ENCODE results near the gene TMC1.

The TMC1 gene

DNA sequence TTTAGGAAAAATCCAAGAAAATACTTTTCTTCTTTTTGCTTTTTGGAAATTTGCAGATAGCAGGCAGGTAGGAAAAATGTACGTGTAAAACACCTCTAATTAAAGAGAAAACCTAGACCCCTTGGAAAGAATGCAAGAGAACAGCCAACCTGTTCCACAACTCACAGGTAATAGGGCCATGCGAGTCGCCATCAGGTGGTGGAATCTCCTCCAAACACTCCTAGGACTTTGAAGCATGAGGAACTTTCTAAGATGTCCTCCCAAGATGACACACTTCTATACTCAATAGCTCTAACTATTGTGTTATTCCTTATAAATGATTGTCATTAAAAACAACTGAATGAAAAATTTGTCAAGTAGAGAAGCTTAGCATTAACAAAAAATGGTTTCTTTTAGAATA, 174.0 kb downstream of the TMC1 start:
- H3K4me1 ChIP-seq: no peaks in the 10 kb centered on the region
- intact Hi-C loops (cut with DNase I; ENCODE audit: low total_unique reads): no loop called here
- DNase-seq: no peak

DNA sequence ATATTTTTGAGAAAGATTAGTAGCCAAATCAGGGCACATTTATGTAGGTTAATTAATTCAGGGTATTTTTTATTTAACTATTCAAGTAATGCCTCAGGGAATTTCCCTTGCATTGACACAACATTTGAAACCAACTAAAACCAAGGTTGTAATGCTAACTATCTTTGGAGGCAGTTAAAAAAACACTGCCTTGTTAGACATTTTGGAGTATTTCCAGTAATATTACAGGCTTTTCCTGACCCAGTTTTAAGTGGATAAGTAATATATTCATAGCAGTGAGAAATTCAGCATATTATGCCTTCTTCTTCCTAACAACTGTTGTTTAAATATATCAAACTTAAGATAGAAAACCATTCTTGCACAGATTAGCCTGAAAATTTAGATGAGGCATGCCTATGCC, 175.1 kb downstream of the TMC1 start:
- H3K27me3 ChIP-seq: no peaks in the 10 kb centered on the region
- no peak overlapping the region for H3K27ac ChIP-seq
- H3K9me3 ChIP-seq: no peaks in the 10 kb centered on the region
- DNase-seq: no peak
- no peaks in the 10 kb centered on the region for H3K4me1 ChIP-seq
- H3K4me3 ChIP-seq: no peak overlapping the region
- intact Hi-C loops (cut with DNase I; ENCODE audit: low total_unique reads): no loop called here
- no peaks in the 10 kb centered on the region for H3K36me3 ChIP-seq
- TF ChIP-seq, protein P1, sequence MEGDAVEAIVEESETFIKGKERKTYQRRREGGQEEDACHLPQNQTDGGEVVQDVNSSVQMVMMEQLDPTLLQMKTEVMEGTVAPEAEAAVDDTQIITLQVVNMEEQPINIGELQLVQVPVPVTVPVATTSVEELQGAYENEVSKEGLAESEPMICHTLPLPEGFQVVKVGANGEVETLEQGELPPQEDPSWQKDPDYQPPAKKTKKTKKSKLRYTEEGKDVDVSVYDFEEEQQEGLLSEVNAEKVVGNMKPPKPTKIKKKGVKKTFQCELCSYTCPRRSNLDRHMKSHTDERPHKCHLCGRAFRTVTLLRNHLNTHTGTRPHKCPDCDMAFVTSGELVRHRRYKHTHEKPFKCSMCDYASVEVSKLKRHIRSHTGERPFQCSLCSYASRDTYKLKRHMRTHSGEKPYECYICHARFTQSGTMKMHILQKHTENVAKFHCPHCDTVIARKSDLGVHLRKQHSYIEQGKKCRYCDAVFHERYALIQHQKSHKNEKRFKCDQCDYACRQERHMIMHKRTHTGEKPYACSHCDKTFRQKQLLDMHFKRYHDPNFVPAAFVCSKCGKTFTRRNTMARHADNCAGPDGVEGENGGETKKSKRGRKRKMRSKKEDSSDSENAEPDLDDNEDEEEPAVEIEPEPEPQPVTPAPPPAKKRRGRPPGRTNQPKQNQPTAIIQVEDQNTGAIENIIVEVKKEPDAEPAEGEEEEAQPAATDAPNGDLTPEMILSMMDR (IDR thresholded peaks at IDR 0.05): no peak

More for the DNA sequence above, 174.0 kb downstream of the TMC1 start:
- TF ChIP-seq, protein P1 (IDR thresholded peaks at IDR 0.05): no peak
- H3K27ac ChIP-seq: no peak overlapping the region
- no peaks in the 10 kb centered on the region for H3K36me3 ChIP-seq
- no peaks in the 10 kb centered on the region for H3K27me3 ChIP-seq
- no peaks in the 10 kb centered on the region for H3K9me3 ChIP-seq
- H3K4me3 ChIP-seq: no peak overlapping the region

DNA sequence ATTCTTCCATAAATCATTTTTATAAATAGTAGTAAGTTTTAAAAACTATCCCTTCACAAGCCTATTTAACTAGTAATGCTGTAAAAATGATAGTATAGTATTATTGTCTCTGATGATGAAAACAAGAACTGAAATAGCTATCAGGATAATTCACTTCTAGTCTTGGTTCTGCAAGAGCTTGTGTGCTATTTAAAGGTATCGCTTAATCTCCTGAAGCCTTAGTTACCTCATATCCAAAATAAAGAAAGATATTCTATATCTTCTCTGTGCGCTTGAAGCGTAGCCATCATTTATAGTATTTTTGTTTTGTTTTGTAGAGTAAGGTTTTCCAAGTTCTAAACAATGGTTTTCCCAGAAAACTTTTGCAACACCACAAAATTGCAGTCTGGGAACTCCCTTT, 180.1 kb downstream of the TMC1 start:
- TF ChIP-seq, protein P1 (IDR thresholded peaks at IDR 0.05): no peak
- Histone ChIP-seq H3K9me3 (no peaks in the 10 kb centered on the region), H3K27ac (no peak overlapping the region), H3K4me3 (no peak overlapping the region), H3K4me1 (no peaks in the 10 kb centered on the region), H3K27me3 (no peaks in the 10 kb centered on the region), H3K36me3 (no peaks in the 10 kb centered on the region)
- DNase-seq: no peak
- intact Hi-C loops (cut with DNase I; ENCODE audit: low total_unique reads): no loop called here

DNA sequence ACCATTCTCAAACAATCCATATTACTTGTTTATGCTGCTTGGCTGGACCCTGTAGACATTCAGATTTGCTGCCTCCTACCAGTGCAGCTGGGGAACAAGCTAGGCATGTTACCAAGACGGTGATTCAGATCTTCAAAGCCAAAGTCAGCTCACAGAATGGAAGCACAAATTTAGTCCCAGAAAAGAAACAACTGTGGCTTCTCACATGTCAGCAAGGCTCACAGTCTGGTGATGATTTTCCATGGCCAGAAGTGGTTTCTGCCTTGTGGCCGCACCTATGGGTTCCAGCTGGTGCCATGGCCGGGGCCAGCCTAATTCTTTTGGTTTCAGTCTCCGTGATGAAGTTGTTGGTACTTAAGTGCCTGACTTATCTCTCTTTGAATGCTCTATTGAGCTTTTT, 182.2 kb downstream of the TMC1 start:
- no peaks in the 10 kb centered on the region for H3K9me3 ChIP-seq
- intact Hi-C loops (cut with DNase I; ENCODE audit: low total_unique reads): no loop called here
- H3K36me3 ChIP-seq: no peaks in the 10 kb centered on the region
- H3K27ac ChIP-seq: no peak overlapping the region
- H3K4me1 ChIP-seq: no peaks in the 10 kb centered on the region
- TF ChIP-seq, protein P1 (IDR thresholded peaks at IDR 0.05): no peak
- no peaks in the 10 kb centered on the region for H3K27me3 ChIP-seq
- no peak for DNase-seq
- no peak overlapping the region for H3K4me3 ChIP-seq

DNA sequence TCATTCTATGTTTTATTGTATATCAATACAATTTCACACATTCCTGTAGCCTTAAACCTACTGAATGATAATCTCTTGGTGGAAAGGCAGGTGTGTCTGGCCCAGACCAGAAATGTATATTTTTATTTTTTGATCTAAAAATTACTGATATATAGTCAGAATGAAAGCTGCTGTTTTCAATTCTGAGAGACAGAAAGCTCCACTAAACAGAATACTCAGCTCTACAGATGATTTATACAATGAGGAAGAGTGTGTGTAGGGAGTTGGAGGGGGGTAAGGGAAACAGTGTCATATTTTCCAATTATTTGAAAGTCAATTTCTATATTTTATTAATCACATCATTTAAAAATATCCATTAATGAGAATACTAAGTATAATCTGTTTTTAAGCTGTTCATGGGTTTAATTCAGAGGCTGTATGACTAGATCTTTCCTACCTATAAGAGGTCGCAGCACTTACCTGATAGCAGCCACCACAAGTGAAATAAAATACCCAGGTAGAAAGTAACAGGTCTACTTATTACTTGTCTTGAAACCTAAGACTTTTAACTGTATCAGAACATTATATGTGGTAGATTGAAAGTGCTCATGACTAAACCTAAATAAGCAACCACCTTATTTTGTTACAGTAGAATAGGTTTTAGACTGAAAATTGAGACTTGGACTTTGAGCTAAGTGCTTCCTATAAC, 183.4 kb downstream of the TMC1 start:
- TF ChIP-seq, protein P1 (IDR thresholded peaks at IDR 0.05): no peak
- DNase-seq: no peak
- no peaks in the 10 kb centered on the region for H3K36me3 ChIP-seq
- H3K4me3 ChIP-seq: no peak overlapping the region
- no peaks in the 10 kb centered on the region for H3K9me3 ChIP-seq
- no peak overlapping the region for H3K27ac ChIP-seq
- H3K4me1 ChIP-seq: no peaks in the 10 kb centered on the region
- intact Hi-C loops (cut with DNase I; ENCODE audit: low total_unique reads): no loop called here
- no peaks in the 10 kb centered on the region for H3K27me3 ChIP-seq

DNA sequence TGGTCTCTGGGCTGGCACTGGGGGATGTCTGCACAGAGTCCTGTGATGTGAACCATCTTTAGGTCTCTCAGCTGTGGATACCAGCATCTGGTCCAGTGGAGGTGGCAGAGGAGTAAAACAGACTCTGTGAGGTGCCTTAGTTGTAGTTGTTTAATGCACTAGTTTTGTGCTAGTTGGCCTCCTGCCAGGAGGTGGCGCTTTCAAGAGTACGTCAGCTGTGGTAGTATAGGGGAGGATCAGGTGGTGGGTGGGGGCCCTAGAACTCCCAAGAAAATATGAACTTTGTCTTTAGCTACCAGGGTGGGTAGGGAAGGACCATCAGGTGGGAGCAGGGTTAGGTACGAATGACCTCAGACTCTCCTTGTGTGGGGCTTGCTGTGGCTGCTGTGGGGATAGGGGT, 197.1 kb downstream of the TMC1 start:
- TF ChIP-seq, protein P1 (IDR thresholded peaks at IDR 0.05): no peak
- DNase-seq: no peak
- no peaks in the 10 kb centered on the region for H3K4me1 ChIP-seq
- H3K9me3 ChIP-seq: peaks cover 0 to 5% (median 0%) of the 10 kb centered on the region in 3 donors
- intact Hi-C loops (cut with DNase I; ENCODE audit: low total_unique reads): no loop called here
- H3K27me3 ChIP-seq: no peaks in the 10 kb centered on the region
- no peaks in the 10 kb centered on the region for H3K36me3 ChIP-seq
- no peak overlapping the region for H3K4me3 ChIP-seq
- H3K27ac ChIP-seq: no peak overlapping the region
